MCF 10A (cell line): ENCODE measurements around the gene URM1. TPM values are rescaled to one million over a fixed set of nuclear protein-coding genes. Genes with fewer than 3 reads are reported as not detected.
A peak's percentile ranks its signal among the peaks of the same experiment; 100 is the strongest.

Experiments
- BruUV-seq: library from RNA; stranded (reverse); fragments of 400-500 nt; replicated peaks from 2 replicates; lab custom pipeline; 2021; lab: Mats Ljungman, UMichigan
- CTCF ChIA-PET: fragments of 300-600 bp; sonication (Branson Sonifier 250); formaldehyde crosslinking; extraction: SDS; loops from one replicate; lab custom pipeline; 2021; ENCODE audit warnings: antibody characterized with exemption, inconsistent platforms; lab: Yijun Ruan, JAX
- POLR2A ChIA-PET: fragments of 300-600, 350-650 bp; sonication (Branson Sonifier 250); formaldehyde crosslinking; extraction: SDS; loops from one replicate; lab custom pipeline; 2020; ENCODE audit warnings: antibody characterized with exemption, inconsistent platforms; lab: Yijun Ruan, JAX
- DNase-seq: peaks from one replicate; pipeline ENCODE4 v3.0.0-alpha.2; 2018; ENCODE audit not compliant: unreplicated experiment
- H3K27ac Mint-ChIP-seq: one replicate; pipeline ENCODE4 v1.8.0; 2022; ENCODE audit warnings: mild to moderate bottlenecking, low read depth, mixed read lengths; ENCODE audit not compliant: unreplicated experiment
- H3K27me3 Mint-ChIP-seq: one replicate; pipeline ENCODE4 v1.8.0; 2022; ENCODE audit warnings: mixed read lengths; ENCODE audit not compliant: insufficient read depth, unreplicated experiment
- H3K36me3 Mint-ChIP-seq: one replicate; pipeline ENCODE4 v1.8.0; 2022; ENCODE audit warnings: mild to moderate bottlenecking, moderate library complexity, mixed read lengths; ENCODE audit not compliant: insufficient read depth, unreplicated experiment
- H3K4me1 Mint-ChIP-seq: one replicate; pipeline ENCODE4 v1.8.0; 2022; ENCODE audit warnings: mixed read lengths; ENCODE audit not compliant: insufficient read depth, unreplicated experiment
- H3K4me3 Mint-ChIP-seq: one replicate; pipeline ENCODE4 v1.8.0; 2022; ENCODE audit warnings: mild to moderate bottlenecking, moderate library complexity, mixed read lengths; ENCODE audit not compliant: unreplicated experiment
- H3K9me3 Mint-ChIP-seq: one replicate; pipeline ENCODE4 v1.8.0; 2022; ENCODE audit warnings: mixed read lengths; ENCODE audit not compliant: unreplicated experiment
- intact Hi-C: fragments of 100-400 bp; cut with micrococcal nuclease; formaldehyde crosslinking; loops from 2 replicates; pipeline ENCODE4 v1.14.1; 2022
- total RNA-seq: library from RNA; stranded (reverse); gene quantifications from 2 replicates; pipeline ENCODE4 v1.2.3, GENCODE V29; 2022
- TF ChIP-seq, protein P1 (sequence below): fragments of 200-600 bp; IDR thresholded peaks from one replicate; pipeline ENCODE4 v1.8.0; 2022; ENCODE audit warnings: antibody characterized with exemption, mild to moderate bottlenecking; ENCODE audit not compliant: unreplicated experiment

URM1 gene
- total RNA-seq, 1 experiment from 2014 or later, result 56.8 TPM

DNA sequence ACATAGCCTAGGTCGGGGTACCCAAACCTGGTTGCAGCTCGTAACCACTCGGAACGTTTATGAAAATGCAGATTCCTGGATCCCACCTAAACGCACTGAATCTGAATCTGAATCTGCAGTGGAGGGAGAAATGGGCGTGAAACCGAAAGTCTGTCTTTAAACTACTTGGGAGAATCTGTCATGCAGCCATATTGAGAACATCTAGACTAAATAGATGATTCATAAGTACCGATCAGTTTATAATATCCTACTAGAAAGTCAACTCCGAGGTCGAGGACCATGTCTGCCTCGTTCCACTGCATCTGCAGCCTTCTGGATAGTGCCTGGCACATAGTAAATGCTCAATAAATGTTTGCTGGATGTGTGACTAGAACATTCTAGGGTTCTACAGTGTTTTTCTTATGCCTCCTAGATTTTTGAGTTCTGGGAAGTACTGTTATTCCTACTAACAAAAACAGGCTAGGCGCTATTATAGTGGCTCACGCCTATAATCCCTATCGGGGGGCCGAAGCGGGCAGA lies 47.9 kb upstream of the URM1 start:
- peak overlapping the region; percentile 95 for H3K27ac Mint-ChIP-seq
- BruUV-seq, result TSS peak; percentile 59
- peak overlapping the region; percentile 86 for H3K4me3 Mint-ChIP-seq
- peaks cover 48% of the 10 kb centered on the region for H3K36me3 Mint-ChIP-seq
- intact Hi-C loops, result loop anchor here (2.0 kb wide), 2 partner anchors 16 to 18 kb away; partner anchors contain the start of gene SLC27A4
- TF ChIP-seq, protein P1, sequence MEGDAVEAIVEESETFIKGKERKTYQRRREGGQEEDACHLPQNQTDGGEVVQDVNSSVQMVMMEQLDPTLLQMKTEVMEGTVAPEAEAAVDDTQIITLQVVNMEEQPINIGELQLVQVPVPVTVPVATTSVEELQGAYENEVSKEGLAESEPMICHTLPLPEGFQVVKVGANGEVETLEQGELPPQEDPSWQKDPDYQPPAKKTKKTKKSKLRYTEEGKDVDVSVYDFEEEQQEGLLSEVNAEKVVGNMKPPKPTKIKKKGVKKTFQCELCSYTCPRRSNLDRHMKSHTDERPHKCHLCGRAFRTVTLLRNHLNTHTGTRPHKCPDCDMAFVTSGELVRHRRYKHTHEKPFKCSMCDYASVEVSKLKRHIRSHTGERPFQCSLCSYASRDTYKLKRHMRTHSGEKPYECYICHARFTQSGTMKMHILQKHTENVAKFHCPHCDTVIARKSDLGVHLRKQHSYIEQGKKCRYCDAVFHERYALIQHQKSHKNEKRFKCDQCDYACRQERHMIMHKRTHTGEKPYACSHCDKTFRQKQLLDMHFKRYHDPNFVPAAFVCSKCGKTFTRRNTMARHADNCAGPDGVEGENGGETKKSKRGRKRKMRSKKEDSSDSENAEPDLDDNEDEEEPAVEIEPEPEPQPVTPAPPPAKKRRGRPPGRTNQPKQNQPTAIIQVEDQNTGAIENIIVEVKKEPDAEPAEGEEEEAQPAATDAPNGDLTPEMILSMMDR, result no peak
- H3K4me1 Mint-ChIP-seq, result peaks cover 13% of the 10 kb centered on the region
- H3K27me3 Mint-ChIP-seq, result no peaks in the 10 kb centered on the region
- no peak for DNase-seq
- ChIA-PET CTCF (interaction anchor here (2.4 kb wide), 1 partner anchor 18 kb away, joined by 16 read pairs; no protein-coding TSS in a partner anchor), POLR2A (interaction anchor here (0.6 to 2.6 kb wide), 6 partner anchors 13 to 146 kb away, joined by 3 to 14 read pairs (median 4); partner anchors contain the start of gene URM1)
- H3K9me3 Mint-ChIP-seq, result no peaks in the 10 kb centered on the region

DNA sequence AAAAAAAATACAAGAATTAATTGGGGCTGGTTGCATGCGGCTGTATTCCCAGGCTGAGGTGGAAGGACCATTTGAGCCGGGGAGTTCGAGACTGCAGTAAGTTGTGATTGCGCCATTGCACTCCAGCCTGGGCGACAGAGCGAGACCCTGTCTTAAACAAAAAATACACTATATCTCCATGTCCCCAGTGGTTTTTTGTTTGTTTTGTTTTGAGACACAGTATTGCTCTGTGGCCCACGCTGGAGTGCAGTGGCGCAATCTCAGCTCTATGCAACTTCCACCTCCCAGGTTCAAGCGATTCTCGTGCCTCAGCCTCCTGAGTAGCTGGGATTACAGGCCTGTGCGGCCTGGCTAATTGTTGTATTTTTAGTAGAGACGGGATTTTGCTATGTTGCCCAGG lies 47.4 kb upstream of the URM1 start:
- Mint-ChIP-seq H3K4me3 (peak overlapping the region; percentile 86), H3K9me3 (no peaks in the 10 kb centered on the region), H3K36me3 (peaks cover 48% of the 10 kb centered on the region), H3K4me1 (peaks cover 18% of the 10 kb centered on the region), H3K27ac (peak overlapping the region; percentile 95), H3K27me3 (no peaks in the 10 kb centered on the region)
- DNase-seq, result no peak
- intact Hi-C loops, result loop anchor here (2.0 kb wide), 2 partner anchors 17 kb away; partner anchors contain the start of gene SLC27A4
- POLR2A ChIA-PET, result interaction anchor here (0.6 to 1.8 kb wide), 2 partner anchors 18 to 147 kb away, joined by 4 to 8 read pairs; no protein-coding TSS in a partner anchor
- BruUV-seq, result no TSS peak
- TF ChIP-seq, protein P1, result no peak
- CTCF ChIA-PET, result interaction anchor here (2.4 kb wide), 1 partner anchor 18 kb away, joined by 16 read pairs; no protein-coding TSS in a partner anchor

DNA sequence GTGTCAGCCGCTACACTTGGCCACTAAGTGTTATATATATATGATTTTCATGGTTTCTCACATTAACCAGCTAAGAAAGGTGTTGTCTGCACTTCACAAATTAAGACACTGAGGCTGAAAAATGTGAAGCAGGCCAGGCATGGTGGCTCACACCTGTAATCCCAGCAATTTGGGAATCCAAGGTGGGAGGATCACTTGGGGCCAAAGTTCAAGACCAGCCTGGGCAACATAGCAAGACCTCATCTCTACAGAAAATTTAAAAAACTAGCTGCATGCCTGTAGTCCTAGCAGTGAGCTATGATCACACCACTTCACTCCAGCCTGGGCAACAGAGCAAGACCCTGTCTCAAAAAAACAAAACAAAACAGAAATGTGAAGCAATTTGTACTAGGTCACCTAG lies 46.8 kb upstream of the URM1 start:
- BruUV-seq, result no TSS peak
- Mint-ChIP-seq H3K4me1 (peaks cover 20% of the 10 kb centered on the region), H3K36me3 (peaks cover 46% of the 10 kb centered on the region), H3K27ac (no peak overlapping the region), H3K27me3 (no peaks in the 10 kb centered on the region), H3K4me3 (peak overlapping the region; percentile 86), H3K9me3 (no peaks in the 10 kb centered on the region)
- TF ChIP-seq, protein P1, result no peak
- DNase-seq, result no peak
- ChIA-PET CTCF (interaction anchor here (0.6 to 2.4 kb wide), 7 partner anchors 17 to 345 kb away, joined by 3 to 16 read pairs (median 4); no protein-coding TSS in a partner anchor), POLR2A (interaction anchor here (1.2 to 1.9 kb wide), 3 partner anchors 11 to 17 kb away, joined by 3 to 8 read pairs (median 6); partner anchors contain the start of gene SLC27A4)
- intact Hi-C loops, result no loop called here

DNA sequence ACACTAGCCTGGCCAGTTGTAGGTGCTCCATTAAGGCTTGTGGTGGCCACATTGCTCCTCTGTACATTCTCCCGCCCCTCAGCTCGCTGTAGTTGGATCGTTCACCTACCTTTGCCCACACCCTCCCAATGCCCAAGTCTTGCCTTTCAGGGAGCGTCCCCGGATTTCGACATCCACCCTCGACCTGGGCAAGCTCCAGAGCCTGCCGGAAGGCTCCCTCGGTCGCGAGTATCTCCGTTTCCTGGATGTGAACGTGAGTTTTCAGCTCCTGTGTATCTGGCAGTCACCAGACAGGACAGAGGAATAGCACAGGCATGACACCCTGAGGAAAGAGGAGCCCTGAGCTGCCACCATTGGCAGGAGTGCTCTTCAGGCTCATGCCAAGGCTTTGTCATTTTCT lies 45.5 kb upstream of the URM1 start:
- CTCF ChIA-PET, result interaction anchor here (0.6 to 2.4 kb wide), 5 partner anchors 16 to 131 kb away, joined by 3 to 16 read pairs (median 10); no protein-coding TSS in a partner anchor
- TF ChIP-seq, protein P1, result no peak
- POLR2A ChIA-PET, result interaction anchor here (0.6 to 1.9 kb wide), 5 partner anchors 9 to 560 kb away, joined by 3 to 8 read pairs (median 4); no protein-coding TSS in a partner anchor
- Mint-ChIP-seq H3K27me3 (no peaks in the 10 kb centered on the region), H3K27ac (peak overlapping the region; percentile 46), H3K36me3 (peaks cover 40% of the 10 kb centered on the region), H3K4me3 (no peak overlapping the region), H3K4me1 (peaks cover 20% of the 10 kb centered on the region), H3K9me3 (no peaks in the 10 kb centered on the region)
- intact Hi-C loops, result no loop called here
- BruUV-seq, result no TSS peak
- peak; percentile 33 for DNase-seq
